HG02623 (cell line): Measurements from ENCODE around the gene LAPTM4A.
"Not testable (repeated sequence)": the region's sequence is repeated elsewhere in the genome, so short reads cannot be mapped to it uniquely, and the experiment has no call there.

ENCODE experiments used
- ATAC-seq: cut with Tn5 transposase; IDR thresholded peaks from one replicate; pipeline ENCODE4 v1.9.1; 2021; ENCODE audit warnings: moderate library complexity; ENCODE audit not compliant: unreplicated experiment

The LAPTM4A gene

GRCh38 chr2:20077411-20077940, 26.0 kb upstream of the LAPTM4A start:
- no peak for ATAC-seq

DNA sequence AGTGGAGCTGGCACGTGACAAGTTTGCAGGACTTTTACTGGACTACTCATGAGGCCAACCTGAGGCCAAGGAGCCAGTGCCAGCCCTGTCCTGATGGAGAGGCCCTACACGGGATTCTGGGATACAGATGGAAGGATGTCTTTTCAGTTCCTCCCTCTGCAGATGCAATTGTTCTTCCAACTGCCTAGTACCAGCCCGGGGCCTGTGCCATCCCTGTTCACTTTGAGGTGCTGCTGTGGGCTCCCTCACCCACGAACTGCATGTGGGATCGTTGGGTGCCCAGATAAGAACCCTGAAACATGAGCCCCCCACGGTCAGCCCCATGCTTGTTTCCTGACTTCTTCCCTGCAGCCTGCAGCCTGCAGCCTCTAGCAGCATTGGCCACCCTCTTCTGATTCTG, 25.3 kb upstream of the LAPTM4A start:
- ATAC-seq, result no peak

DNA sequence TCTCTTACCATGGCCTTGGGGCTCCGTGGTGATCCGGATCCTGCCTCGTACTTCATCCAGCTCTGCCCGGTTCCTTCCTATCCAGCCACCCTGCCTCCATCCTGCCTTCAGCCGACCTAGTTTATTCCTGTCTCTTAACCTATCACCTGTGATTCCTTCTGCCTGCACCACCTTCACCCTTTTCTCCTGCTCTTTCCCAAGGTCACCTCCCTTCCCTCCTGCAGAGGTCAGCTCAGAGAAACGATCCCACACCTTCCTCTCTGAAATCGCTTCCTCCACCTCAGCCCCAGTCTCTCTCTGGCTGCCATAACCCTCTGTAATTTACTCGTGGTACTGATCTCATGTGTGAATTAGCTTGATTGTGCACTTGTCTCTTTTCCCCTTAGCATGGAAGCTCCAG, 23.5 kb upstream of the LAPTM4A start:
- no peak for ATAC-seq

DNA sequence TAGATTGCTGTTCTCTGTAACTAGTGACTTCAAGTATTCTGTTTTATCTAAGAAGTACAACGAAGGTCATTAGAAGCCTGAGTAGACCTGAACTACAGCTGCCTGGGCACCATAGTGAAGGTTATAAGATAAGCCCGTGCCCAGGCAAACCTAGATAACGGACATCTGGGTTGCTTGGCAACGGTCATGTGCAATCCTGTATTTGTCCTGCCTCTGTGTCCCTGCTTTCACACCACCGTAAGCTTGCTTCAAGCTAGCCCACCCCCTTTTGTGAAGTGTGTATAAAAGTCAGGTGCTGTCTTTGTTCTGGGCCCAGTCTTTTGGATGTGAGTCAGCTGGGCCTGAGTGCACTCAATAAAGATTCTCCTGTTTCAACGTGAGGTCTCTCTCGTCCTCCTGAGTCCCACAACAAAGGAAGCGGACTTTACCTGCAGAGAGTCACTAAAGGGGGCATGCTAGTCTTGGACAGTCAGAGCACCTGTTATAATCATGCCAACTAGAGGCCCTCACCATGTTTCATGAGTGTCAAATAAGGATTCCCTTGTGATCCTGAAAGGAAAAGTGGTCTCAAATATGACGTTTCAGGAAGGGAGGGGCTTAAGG, 22.7 kb upstream of the LAPTM4A start:
- not testable (repeated sequence) for ATAC-seq

- no peak for ATAC-seq
Observed at GRCh38 chr2:20073460-20073859, 22.0 kb upstream of the LAPTM4A start.

DNA sequence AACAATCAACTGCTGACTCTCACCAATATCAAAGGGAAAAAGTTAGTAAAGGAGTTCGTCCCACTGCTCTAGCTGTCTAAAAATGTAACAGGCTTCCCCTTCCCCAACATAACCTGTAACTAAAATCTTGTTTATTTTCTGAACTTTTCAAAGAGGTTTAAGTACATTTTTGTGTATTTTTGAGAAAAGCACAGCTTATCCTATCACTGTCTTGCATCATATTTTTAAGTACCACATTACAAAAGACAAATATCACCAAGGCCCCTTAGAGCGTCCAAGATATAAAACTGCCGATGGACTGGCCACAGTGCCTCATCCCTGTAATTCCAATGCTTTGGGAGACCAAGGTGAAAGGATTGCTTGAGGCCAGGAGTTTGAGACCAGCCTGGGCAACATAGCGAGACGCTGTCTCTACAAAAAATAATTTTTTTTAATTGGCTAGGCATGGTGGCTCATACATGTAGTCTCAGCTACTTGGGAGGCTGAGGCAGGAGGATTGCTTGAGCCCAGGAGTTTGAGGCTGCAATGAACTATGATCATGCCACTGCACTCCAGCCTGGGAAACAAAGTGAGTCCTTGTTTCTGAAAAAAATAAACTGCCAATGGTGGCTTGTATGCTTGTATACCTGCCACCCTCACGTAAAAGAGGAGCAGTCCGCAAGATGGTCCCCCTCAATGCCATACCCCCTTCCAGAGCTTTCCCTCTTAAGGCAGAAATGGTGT, 21.2 kb upstream of the LAPTM4A start:
- ATAC-seq, result no peak

- no peak for ATAC-seq
Observed at GRCh38 chr2:20071397-20072383, 20.3 kb upstream of the LAPTM4A start.

DNA sequence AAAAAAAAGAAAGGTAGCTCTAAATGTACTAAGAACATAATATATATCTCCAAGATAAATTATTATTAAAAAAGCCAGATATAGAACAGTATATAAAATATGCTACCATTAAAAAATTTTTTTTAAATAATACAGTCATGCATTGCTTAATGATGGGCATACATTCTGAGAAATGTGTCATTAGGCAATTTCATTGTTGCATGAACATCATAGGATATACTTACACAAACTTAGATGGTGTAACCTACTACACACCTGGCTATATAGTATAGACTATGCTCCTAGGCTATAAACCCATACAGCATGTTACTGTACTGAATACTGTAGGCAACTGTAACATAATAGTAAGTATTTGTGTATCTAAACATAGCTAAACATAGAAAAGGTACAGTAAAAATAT, 18.3 kb upstream of the LAPTM4A start:
- no peak for ATAC-seq

DNA sequence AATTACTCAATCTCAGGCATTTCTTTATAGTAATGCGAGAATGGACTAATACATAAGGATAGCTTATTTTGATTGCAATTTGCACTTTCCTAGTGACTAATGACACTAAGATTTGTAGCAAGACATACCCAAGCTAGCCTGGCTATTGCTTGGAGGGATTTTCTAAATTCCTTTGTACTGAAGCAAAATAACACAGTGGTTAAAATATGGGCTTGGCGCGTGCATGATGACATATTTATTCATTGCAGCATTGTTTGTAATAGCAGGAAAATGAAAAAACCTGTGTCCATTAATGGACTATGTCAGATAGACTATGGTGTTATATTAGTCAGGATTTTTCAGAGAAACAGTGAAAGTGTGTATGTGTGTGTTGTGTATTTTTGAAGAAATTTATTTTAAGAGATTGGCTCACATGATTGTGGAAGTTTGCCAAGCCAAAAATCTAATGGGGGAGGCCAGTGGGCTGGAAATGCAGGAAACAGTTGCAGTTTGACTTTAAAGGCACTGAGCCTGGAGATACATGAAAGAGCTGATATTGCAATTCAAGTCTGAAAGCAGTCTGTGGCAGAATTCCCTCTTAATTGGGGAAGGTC, 16.7 kb upstream of the LAPTM4A start:
- ATAC-seq, result no peak

GRCh38 chr2:20065885-20066602, 14.6 kb upstream of the LAPTM4A start:
- no peak for ATAC-seq

DNA sequence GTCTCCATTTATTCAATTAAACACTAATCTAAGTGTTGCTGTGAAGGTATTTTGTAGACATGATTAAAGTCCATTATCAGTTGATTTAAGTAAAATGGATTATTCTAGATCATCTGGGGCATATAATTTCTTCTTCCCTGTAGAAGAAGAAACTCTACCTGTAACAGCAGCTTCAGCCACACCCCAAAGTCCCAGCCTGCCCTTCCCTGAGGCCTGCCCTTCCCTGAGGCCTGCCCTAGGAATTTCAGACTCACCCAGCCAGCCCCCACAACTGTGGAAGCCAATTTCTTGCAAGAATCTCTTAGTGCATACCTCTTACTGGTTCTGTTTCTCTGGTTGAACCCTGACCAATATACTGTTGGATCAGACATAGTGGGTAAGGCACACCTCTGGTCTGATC, 13.4 kb upstream of the LAPTM4A start:
- ATAC-seq, result no peak

DNA sequence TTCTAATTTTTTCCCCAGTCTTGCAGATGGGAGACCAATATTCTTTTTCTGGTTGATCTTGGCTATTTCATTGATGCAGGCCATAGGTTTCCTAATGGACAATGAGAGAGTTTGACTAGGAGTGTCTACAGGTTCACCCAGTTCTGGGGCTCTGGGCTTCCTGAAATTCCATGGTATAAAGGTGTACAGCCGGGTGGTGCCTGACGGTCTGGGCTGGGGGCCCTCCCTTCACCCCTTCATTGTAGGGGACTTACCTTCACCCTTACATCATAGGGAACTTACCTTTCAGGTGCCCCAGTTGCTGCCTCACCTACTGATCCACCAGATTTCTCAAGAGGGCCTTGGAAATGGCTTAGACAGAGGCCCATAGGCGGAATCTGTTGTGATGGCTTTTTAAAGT, 13.0 kb upstream of the LAPTM4A start:
- no peak for ATAC-seq

DNA sequence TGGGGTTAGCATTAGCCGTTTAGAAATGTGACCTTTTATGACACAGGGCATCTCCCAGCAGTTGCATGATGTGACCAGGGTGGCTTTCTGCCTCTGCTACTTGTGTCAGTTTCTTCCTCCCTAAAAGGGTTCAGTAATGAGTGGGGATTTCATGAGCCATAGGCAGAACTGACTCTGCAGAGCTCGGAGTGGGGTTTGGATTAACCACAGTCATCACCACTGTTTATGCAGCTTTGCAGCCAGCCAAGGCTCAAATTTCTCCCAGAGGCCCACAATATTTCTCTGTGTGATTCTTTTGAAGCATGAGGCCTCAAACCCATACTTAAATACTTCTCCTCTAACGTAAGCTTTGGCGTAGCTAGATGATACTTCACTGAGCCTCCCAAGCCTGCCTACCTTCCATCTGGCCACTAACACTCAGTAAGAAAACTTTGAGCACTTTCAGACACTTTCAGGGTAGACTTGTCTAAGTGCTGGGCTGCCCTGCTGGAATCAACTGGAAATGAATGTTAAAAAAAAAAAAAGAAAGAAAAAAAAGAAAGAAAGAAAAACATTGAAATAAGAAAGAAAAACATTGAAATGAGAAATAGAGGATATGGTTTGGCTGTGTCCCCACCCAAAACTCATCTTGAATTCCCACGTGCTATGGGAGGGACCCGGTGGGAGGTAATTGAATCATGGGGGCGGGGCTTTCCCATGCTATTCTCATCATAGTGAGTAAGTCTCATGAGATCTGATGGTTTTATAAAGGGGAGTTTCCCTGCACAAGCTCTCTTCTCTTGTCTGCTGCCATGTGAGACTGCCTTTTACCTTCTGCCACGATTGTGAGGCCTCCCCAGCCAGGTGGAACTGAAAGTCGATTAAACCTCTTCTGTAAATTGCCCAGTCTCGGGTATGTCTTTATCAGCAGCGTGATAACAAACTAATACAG, 11.5 kb upstream of the LAPTM4A start:
- no peak for ATAC-seq

- no peak for ATAC-seq
Observed at GRCh38 chr2:20061940-20062339, 10.5 kb upstream of the LAPTM4A start.

DNA sequence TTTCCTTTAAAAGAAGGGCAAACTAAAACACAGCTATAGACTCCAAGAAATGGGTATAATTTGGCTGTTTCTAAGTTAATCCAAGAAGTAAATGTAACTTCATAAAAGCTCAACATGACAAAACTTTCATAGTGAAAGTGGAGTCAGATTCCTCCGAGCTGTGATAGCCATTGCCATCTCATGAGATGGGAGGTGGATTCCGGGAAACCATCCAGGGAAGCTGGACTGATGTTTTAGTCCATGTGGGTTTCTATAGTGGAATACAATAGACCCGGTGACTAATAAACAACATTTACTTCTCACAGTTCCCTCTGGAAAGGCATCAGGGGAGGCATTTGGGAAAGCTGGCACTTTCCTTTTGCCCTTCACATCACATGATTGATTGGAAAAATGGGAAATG, 10.0 kb upstream of the LAPTM4A start:
- no peak for ATAC-seq

GRCh38 chr2:20060106-20060505, 8.7 kb upstream of the LAPTM4A start:
- ATAC-seq, result no peak

DNA sequence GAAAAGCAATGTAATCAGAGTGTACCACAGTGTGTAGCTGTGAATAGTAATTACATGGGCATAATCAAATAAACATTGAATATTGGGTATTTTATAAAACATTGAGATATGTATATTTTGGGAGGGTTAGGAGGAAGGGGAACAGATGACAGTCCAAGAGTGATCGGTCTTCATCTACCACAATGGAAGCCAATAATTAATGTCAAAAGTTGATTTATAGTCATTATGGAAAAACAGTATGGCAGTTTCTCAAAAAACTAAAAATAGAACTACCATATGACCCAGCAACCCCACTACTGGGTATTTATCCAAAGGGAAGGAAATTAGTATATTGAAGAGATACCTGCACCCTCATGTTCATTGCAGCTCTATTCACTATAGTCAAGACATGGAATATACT, 5.8 kb upstream of the LAPTM4A start:
- no peak for ATAC-seq

- no peak for ATAC-seq
Observed at GRCh38 chr2:20054931-20055330, 3.5 kb upstream of the LAPTM4A start.

DNA sequence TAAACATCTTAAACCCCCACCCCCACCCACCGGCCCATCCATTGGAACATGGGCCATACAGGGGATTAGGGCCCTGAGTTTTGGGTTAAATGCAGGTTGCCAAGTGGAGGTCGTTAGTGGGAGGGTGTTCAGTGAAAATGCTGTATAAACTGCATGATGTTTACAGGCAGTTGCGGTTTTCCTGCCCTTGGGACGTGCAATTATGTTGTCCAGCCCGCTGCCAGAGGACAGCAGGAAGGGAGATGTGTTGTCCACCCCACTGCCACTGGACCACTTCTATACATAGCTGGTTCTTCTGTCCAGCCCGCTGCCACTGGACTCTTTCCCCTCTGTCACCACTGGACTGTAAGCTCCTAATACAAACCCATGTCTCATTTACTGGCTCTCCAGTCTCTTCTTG, 2.7 kb upstream of the LAPTM4A start:
- ATAC-seq, result no peak
